Measurements from ENCODE around the gene ENO3.

The ENO3 gene

DNA sequence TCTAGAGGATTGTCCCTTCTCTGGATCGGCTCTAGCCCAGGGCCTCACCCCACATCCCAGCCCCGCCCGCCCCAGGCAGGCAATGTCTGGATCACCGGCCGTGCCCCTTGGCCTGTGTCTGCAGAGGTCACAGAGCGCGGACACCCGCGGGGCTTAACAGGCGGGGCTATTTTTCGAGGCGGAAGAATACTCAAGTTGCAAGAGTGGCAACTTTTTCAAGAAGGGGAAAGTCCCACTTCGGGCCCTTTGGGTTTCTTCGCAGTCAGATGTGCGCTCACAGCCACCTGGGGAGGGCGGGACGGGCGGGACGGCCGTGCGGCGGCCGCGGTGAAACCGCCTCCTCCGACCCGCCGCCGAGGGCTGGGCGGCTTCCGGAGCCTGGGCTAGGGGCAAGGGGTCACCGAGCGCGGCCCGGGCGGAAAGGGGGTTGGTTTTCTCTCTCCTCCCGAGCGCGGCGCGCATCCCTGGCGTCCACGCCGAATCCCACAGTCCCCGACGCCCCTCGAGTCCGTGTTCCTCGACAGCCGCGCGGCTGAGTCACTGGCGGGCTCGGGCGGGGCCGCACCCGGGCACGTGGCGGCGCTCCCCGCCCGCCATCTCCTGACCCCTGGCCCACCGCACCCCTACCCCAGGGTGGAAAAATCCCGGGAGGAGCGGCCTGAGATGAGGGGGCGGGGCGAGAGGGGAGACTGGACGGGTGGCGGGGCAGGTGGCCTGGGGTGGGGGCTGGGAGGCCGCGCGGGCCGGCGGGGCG, 1.4 kb upstream of the ENO3 start:
- DNase-seq = peak; percentile 79

DNA sequence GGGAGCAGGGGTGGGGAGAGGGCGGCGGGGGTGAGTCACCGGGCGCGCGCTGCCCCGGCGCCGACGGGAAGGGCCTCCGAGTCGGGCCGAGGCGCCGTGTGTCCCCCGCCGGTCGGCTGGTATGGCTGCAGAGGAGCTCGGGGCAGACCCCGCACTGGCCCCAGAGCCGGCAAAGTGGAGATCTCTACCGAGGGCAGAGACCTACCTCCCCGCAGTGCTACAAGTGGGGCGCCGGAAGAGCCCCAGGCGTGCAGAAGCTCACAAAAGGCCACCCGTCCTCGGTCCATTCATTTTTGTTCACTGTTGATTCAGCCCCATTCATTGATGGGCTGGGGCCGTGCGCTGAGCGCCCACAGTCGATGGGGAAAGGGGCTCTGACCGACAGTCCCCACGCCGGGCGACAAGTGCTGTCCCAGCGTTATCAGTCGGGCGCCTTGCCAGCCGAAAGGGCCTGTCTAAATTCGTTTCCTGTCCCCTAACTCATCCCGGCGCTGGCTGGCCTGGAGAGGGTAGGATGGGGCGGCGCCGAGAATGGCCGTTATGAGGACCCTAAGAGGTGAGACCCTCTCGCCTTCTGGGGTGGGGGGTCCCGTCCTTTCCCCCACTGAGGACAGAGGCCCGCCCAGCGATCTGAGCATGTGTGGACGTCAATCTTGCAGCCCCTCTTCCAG, 709 bp upstream of the ENO3 start:
- DNase-seq = peak; percentile 78

DNA sequence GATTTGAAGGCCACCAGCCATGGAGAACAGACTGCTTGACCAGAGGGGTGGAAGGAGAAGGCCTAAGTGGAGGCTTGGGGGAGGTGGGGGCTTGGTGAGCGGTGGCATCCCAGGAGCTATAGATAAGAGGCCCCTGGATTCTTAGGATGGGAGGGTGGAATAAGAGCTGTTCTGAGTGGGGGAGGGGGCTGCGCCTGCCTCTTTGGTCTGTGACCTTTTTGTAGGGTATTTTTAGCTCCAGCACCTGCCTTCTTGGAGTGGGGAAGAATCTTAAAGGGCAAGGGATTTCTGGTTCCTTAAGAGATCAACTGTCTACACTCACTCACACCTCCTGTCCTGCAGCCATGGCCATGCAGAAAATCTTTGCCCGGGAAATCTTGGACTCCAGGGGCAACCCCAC, 567 bp downstream of the ENO3 start:
- DNase-seq = no peak

DNA sequence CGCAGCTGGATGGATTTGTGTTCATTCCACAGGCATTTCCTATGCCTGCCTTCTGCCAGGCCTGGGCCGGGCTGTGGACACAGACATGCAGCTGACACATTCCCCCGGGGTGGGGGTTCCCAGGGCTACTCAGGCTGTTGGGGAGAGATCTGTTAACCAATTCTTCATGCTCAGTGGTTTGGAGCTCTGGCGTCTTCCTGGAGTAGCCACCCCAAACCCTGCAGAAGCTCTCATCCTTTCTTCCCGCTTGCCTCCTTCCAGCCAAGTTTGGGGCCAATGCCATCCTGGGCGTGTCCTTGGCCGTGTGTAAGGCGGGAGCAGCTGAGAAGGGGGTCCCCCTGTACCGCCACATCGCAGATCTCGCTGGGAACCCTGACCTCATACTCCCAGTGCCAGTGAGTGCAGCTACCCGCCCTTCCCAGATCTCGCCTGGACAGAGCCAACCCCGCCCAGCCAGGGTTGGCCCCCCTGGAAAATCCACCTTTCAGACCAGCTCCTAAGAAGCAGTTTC, 2.6 kb downstream of the ENO3 start:
- DNase-seq = peak; percentile 47

DNA sequence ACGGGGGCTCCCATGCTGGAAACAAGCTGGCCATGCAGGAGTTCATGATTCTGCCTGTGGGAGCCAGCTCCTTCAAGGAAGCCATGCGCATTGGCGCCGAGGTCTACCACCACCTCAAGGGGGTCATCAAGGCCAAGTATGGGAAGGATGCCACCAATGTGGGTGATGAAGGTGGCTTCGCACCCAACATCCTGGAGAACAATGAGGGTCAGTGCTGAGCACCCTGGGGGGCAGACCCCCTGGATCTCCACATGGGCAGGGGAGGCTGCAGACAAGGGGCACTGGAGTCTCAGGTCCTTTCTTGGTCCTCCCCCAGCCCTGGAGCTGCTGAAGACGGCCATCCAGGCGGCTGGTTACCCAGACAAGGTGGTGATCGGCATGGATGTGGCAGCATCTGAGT, 4.2 kb downstream of the ENO3 start:
- no peak for DNase-seq

DNA sequence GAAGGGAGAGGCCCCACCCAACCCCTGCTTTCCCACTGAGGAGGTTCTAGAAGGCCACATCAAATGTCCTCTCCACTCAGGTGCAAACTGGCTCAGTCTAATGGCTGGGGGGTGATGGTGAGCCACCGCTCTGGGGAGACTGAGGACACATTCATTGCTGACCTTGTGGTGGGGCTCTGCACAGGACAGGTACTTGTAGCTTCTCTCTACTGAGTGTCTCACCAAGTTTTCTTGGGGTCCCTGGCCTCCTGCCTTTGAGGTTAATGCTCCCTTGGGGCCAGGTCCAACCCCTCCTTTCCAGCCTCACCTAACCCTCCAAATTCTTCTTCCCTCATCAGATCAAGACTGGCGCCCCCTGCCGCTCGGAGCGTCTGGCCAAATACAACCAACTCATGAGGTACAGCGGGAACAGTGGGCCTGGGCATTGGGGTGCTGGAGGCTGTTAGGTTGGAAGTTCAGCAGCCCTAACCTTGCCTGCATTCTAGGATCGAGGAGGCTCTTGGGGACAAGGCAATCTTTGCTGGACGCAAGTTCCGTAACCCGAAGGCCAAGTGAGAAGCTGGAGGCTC, 5.7 kb downstream of the ENO3 start:
- DNase-seq = no peak

DNA sequence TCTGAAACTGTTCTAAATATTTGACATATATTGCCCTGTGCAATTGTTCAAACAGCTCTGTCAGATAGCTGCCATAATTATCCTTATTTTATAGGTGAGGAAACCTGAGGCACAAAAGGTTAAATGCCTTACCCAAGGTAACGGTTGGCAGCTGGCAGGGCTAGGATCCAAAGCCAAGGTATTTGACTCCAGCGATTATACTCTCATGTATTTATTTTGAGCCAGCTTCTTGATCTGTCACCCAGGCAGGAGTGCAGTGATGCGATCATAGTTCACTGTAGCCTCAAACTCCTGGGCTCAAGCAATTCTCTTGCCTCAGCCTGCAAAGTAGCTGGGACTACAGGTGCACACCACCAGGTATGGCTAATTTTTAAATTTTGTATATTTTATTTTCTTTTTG, 7.2 kb downstream of the ENO3 start:
- DNase-seq = no peak

DNA sequence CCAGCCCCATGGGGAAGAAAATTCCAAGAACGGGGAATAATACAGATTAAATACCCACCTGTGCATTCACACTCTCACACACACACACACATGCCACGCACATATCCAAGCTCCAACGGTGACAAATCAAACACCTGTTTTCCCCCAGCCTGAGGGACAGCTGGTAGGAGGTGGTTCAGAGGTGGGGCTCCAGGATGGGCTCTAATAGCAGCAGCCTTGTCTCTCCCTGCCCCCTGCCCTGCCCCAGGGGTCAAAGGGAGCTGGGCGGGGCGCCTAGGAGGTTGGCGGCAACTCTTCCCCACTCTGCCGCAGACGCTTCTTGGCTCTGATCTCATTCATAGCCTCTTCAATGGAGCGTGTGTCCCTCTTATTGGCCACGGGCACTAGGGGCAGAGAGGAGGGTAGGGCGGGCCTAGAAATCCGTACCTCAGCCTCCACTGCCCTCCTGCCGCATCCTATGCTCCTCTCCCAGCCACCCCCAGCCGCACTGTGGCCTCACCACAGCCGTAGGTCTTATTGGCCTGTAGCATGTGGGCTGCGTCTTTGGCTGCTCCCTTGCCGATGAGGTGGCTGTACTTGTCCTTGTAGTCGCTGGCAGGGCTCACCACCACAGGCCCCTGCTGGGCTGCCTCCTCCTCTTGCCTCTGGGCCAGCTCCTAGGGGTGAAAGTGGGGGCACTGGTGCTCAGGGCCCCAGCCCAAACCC, 8.5 kb downstream of the ENO3 start:
- no peak for DNase-seq

DNA sequence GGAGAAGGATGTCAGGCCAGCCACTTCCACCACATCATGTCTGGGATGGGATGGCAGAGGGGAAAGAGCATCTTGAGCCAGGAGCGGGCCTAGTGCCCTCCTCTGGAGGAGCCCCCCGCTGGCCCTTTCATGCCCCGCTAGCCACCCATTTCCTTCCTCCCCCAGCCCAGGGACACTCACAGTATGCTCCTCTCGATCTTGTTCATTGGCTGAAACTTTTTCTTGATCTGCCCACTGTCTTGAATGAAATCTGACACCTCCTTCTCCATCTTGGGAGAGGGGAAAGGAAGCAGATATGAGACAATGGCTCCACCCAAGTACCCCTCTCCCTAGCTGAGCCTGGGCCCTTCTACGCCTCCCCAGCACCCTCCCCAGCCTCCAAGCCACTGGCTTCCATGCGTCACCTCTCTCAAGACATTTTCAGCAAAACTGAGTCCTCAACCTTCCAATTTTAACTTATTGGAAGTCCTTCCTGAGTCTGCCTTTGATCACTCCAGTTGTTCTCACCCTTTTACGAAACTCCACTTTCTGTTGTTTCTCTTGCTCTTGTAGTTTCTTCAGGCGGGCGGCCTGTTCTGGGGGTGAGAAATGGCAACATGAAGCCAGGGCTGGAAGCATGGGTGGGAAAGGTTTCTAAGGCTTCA, 9.5 kb downstream of the ENO3 start:
- DNase-seq = no peak

DNA sequence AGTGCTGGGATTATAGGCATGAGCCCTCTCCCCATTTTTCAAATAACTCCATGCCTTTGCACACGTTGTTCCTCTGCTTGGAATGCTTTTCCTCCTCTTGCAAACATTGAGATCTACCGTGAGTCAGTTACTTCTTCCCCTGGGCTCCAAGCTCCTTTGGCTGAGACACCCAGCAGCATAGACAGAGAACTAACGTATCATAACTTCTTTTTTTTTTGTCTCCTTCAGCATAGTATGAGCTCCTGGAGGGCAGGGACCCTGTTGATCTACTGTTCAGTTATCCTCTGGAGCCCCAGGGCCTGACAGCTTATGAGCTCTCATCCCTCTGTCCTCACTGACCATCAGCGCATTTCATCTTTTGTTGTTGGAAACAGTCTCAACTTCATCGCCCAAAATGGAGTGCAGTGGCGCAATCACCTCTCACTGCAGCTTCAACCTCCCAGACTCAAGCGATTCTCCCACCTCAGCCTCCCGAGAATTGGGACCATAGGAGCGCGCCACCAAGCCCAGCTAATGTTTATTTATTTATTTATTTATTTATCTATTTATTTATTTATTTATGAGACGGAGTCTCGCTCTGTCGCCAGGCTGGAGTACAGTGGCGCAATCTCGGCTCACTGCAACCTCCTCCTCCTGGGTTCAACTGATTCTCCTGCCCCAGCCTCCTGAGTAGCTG, 14.5 kb downstream of the ENO3 start:
- DNase-seq = no peak

DNA sequence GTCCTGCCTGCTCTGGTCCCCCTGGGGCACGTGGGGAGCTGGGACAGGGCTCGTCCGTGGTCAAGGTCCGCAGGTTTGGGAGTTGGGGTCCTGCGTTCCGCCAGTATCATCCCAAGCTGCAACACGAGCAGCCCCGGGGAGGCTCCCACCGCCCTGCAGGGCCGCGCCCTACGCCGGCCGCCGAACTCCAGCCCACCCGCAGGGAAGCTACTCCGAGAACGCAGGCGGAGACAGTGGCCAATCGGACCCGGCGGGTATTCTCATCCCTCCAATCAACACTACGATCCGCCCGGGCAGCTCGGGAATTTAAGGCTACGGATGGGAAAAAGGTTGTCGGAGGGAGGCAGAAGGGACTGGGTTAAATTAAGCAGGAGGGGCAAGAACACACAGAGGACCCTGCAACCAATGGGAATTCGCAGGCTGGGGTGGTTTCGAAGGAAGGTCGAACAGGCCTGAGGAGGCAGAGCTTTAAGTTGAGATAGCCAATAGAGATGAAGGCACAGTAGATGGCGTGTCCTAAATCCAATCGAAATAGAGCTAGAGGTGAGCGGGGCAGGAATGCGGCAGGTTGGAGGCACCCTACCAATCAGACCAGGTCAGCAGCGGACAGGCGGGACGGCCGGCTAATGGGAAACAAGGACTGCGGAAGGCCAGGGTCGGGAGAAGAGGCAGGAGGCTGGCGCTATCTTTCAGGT, 16.1 kb downstream of the ENO3 start:
- DNase-seq = peak; percentile 85

DNA sequence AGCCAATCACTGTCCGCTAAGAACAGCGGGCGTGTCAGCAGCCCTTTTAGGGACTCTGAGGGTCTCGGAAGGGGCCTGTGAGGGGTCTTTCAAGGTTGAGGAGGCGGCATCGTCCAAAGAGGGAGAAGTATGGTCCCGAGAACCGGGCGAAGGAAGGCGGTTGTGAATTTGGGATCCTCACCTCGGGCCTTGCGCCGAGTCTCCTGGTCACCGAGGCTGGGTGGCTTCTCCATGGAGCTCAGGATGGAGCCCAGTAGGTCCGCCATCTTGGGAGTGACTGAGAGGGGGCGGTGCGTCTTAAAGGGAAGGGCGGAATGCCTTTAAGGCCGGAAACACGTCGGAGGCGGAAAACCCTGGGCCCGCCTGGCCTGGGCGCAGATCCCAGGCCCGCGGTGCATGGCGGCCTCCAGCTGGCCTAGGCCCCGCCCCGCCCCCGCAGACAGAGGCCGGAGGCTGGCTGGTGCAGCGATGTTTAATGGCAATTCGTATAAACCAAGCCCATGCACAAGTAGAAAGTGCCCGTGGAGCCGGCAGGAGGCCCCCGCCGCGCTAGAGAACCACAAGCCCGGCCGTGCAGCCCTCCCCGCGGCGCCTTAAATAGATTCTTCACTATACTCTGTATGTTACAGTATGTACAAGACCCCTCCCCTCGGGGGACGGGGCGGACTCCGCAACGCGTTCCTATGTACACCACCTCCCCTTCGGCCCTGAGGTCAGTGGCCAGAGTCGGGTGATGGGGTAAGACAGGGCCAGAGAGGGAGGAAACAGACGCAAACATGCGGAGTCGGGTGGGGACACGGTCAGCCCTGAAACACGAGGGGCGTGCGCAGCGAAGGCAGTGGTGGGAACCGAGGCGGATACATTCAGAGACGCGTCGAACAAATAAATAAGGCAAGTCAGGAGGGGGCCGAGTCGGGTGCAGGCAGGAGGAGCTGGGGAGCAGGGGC, 16.9 kb downstream of the ENO3 start, which contains the start of gene SPAG7:
Gene SPAG7, minus strand, starts transcription at position 279 of the 947 bp plus-strand sequence. Its CDS starts 13 bp downstream, at position 266.
- DNase-seq = peak; percentile 100

DNA sequence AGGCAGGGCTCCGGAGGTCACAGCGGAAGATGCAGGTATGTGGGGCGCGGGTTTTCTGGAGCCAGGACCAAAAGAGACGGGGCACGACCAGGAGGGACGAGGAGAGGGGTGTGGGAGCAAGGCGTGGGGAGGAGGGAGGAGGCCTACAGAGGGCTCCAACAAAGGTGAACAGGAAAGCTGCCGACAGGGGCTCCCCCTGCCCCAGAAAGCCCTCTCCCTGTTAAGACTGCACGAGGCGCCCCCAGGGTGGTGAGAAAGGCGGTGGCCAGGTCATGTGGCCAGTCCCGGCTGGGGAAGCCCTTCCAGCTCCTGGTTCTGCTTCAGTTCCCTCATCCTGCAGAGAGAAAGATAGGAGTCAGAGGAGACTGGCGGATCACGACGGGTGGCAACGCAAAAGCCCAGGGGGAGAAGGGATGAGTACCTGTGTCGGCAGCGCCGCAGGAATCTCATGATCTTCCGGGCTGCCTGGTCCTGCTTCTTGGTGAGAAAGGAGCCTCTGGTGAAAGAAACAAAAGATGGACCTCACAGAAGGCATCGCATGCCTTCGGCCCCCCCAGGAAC, 17.6 kb downstream of the ENO3 start:
- DNase-seq = peak; percentile 65

DNA sequence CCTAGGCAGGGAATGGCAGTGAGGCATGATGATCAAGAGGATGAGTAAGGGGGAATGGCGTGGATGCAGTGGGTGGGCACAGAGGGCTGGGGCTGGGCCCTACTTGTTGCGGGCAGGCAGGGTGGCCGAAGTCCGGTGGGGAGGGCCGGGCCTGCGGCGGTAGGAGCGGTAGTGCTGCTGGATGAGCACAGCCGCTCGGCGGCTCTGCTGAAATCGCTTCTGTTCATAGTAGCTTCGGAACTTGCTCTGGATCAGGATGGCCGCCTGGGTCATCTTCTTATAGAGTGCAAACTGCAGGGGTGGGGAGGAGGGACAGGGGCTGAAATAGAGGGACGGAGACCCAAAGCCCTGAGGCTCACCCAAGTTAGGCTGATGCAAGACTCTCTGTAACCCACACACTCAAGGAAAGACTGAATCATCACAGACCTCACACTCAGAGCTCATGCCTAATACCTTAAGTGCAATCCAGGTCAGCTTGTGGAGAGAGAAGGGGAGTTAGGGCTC, 18.2 kb downstream of the ENO3 start:
- no peak for DNase-seq

DNA sequence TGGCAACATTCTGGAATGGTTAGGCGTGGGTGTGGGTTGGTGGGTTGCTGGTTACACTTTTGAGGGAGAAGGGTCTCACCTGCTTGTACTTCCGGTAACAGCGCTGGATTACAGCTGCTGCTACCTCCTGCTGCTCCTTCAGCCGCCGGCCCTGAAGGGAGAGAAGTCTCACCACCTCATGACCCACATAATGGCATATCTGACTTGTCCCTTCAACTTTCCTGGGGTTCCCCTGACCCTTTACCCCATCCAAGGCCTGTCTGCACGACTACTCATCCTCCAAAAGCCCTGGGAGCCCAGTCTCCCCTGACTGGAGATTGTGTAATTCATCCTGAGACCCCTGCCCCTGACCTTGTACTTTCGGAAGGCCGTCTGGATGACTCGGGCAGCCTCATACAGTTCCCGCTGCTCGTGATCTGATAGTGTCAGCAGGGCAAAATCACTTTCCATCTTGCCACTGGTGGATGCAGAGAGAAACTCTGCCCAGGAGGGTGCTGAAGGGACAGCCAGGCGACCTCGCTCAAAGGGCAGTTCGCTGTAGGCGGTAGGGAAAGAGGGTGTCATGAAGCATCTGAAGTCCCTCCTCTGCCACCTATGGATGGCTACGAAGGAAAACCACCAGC, 18.7 kb downstream of the ENO3 start:
- DNase-seq = no peak

DNA sequence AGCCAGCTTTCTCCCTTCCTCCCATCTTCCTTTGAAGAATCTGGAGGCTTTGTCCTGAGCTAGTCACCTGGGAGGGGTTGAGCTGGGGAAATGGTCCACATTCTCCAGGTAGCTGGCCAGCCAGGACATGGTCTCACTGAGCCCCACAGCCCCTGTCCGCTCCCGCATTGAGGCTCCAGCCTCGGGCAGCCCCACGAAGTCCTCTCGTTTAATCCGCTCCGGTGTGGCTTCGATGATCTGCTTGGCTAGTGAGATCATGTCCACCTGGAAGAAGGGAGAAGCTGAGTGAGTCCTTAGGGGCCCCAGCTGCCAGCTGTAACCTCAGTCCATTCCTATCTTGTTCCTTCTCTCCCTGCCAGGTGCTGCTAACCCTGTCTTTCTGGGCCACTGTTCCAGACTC, 19.4 kb downstream of the ENO3 start:
- DNase-seq = no peak

DNA sequence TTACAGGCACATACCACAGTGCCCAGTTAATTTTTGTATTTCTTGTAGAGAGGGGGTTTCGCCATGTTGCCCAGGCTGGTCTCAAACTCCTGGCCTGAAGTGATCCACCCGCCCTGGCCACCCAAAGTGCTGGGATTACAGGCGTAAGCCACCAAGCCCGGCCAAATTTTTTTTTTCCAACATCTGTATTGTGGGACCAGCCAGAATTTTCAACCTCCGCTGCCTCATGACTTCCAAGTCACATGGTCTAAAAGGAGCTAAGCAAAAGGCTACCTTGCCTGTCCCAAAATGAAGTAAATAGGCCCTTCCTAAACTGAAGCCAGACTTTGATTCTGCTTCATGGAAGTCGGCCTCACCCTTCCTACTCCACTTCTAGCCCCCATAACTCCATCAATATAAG, 20.9 kb downstream of the ENO3 start:
- no peak for DNase-seq

DNA sequence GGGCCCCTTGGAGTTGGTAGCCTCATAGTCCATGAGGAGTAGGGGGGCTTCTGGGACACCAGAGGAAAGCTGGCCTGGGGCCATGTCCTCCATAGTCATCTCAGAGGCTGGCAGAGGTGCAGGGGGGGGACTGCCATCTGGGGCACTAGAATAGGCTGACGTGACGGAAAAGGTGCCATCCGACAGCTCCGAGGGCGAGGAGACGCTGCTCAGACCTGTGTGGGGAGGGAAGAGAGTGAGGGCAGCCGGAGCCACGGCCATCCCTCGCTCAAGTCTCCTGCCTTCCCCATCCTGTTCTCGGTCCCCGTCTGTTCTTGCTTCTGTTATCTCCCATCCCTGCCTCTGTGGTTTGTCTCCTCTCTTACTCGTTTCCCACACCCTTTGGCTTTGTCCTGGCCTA, 21.4 kb downstream of the ENO3 start:
- DNase-seq = no peak

DNA sequence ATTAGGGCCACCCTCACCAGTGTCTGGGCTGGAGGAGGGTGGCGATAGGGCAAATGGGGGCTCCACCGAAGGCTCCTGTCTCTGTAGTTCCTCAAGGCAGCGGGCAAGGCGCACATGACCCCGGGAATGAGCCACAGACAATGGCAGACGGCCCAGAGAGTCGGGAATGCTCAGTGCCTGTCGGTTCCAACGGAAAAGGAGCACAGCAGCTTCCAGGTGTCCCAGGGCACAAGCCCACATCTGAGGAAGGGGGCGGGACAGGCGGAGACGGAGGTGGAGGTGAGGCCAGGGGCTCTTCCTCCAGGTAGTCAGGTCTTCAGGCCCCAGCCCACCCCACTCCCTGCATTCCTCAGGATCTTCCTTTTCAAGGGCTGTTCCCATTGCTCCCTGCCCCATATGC, 21.8 kb downstream of the ENO3 start:
- DNase-seq = no peak
